NCI-H1105 (cell line): ENCODE results near the gene ACSL5.
"Not testable (repeated sequence)": the region's sequence is repeated elsewhere in the genome, so short reads cannot be mapped to it uniquely, and the experiment has no call there.

Experiments used
- DNase-seq: peaks from one replicate; lab custom pipeline; 2025; lab: John Stamatoyannopoulos, UW

ACSL5 gene

DNA sequence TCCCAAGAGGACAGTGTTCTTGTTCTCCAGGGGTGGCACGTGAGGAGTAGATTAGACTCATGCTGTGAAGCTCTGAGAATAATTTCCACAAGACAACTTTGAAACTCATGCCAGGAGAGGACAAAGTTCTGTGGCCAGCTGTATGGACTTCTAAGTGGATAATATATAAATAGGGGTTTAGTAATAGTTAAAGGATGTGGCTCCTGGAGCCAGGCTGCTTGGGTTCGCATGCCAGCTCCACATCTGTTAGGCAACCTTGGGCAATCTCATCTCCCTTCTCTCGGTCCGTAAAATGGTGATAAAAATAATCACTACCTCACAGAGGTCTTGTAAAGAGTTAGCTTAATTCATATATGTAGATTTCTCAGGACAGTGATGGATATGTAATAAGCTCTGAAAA is 35.8 kb downstream of the ACSL5 start:
- no peak for DNase-seq

DNA sequence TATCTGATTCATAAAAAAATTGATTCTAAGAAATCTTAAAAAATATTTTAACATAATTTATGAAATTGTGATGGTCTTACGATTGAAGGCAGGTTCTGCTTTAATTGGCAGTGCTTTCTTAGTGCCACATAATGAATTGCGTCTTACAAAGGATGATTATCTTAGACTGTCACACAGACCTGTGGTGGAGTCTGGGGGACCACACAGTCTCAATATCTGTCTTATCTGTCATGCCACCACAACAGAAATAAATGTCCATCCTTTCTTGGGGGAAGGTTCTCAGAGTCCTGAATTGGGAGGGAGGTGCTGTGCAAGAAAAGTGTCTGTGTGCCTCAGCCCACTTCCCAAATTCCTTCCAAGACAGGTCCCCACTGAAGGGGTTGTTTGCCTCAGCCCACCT is 38.8 kb downstream of the ACSL5 start:
- DNase-seq: no peak

DNA sequence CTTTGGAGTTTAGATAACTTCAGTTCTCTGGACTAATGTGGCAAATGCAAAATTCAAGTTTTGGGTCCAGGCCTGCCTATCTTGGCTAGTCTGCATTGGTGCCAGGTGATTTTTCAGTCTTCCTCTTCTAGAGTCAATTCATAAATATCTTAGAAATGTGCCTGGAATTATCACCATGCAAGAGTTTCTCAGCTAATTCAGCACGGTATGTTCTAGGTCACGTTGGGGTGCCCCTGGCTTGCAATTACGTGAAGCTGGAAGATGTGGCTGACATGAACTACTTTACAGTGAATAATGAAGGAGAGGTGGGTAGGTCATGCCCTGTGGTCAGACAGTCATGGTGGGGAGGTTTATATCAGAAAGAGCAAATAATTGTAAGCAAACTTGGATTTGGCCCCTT is 47.8 kb downstream of the ACSL5 start:
- DNase-seq: no peak

DNA sequence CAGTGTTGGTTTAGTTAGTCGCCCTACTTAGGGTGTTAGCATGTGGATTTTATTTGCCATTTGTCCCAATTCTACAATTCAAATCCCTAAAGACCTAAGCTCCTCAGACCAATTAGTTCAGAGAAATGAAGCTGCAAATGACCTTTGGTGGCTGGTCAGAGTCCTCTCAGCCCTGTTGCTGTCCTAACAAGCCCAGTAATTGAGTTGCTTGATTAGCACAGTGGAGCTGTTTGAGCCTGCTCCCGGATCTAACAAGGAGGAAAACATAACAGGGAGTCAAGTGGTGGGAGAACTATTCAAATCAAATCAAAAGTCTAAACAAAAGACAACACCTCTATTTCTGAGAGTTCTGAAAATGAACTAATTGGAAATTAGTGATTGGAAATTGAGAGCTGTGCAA is 50.7 kb downstream of the ACSL5 start:
- DNase-seq: no peak

DNA sequence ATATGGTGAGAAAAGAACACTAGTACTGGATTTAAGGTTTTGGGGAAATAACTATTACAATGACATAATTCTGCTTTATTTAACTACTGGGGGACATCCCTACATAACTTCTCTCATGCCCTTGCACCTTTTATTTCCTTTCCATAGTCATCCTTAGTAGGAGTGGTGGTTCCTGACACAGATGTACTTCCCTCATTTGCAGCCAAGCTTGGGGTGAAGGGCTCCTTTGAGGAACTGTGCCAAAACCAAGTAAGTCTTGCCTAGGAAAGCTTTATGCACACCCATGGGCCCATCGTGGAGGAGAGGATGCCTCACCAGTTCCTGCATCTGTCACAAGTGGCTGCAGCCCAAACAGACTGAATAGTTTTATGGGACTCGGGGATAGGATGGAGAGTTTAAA is 52.2 kb downstream of the ACSL5 start:
- no peak for DNase-seq

DNA sequence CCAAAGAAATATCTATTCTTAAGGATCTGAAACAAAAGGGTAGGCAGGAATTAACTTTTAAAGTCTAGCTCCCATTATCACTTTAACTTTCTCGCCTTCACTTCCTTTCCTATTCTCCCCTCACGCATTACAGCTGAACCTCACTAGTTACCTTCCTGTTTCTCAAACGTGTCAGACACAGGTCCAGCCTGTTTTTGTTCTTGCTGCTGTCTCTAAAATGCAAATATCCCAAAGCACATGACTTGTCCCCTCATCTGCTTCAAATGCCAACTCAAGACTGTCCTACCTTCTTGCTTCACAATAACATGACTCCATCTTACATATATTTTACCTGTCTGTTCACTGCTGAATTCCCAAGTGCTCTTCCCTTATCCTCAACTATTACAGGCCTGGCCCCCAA is 55.2 kb downstream of the ACSL5 start:
- DNase-seq: no peak

DNA sequence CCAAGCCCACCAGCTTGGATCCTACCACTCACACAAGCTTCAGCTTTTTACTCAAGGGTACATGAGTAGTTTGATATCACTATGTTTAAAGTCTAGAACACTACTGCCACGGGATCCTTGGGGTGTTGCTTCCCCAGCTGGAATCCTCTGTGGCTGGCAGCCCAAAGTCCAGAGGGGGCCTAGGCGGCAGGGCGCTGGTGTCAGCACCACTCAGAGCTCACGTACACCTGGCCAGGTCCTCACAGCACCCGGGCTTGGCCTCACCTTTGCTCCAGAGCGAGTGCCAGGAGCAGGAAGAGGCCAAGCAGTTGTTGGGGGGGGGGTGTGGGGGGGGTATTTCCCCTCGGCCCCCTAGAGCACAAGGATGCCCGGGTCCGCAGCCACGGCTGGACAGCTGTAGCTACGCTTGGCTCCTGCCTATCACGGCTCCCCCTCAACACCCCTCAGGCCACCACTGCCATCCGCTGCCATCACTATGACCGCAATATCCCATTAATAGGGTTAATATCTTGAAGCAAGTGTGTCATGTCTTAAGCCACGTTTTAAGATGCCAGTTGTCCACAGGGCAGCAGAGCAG is 55.8 kb downstream of the ACSL5 start:
- DNase-seq: no peak

DNA sequence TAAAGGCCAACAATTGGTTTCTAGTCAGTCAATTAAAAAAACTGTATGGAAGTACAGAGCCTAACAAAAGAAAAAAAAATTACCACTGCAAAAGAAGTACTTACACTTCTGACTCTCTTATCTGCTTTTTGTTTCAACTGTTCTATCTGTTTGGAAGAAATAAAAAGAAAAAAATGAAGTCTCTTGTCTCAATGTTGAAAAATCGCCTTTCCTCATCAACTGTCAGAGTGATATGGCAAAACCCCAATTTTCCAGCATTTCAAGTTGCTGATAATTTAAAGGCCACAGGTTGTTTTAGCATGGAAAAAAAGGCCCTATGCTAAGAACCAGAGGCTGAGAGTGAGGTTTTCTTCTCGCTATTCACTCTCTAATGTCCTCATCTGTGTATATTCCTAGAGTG is 59.2 kb downstream of the ACSL5 start:
- no peak for DNase-seq

DNA sequence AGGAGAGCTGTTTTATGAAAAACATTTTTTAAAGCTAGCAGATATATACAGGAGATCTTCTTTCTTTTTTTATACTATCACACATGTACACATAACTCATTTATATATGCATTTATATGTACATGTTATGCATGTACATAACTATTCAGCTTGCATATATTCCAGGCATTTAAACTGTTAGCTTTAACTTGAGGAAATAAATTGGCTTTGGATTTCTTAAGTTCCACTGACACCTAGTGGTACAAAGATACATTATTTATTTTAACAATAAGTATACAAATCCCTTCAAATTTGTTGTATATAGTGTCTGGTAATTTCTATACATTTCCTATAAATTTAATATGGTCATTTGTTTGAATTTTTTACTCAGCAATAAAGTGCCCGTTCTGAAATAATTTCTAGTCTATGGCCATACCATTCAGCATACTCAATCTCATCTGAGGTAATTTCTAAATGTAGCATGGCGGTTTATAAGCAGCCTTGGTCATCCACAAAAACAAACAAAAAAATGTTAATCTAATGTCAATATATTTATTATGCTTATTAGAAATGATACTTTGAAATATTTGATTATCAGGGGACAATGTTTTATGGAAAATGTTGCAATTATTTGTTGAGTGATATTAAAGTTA is 61.2 kb downstream of the ACSL5 start:
- no peak for DNase-seq

DNA sequence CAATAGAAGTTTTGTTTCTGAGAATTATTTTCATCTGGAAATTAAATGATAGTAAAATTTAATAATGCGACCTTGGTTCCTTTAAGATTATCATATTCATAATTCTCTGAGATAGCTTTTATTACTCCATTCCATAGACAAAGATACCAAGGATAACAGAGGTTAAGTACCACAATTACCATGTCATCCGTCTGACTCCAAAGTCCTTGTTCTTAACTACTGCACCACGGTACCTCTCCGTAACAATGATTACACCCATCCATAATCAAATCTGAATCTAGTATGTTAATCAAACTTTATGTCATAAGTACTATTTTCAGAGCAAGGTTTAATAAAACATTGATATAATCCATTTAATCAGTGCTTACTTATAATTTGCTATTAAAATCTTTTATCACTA is 64.4 kb downstream of the ACSL5 start:
- DNase-seq: no peak

DNA sequence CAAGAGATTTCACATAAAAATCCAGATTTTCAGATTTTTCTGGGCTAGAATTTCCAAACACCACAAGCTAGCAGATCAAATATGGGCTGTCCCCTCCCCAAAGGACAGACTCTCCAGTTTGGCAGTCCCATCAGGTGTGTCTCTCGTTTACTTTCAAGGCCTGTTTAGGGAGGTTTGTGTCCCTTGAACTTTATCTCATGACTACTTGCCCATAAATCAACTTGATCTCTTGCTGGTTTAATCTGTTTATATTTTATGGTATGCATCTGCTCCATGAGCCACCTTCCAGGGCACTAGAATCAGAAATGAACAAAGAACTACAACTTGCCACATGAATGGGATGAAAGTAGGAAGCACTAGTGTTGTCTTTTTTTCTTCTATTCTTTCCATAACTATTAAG is 67.6 kb downstream of the ACSL5 start:
- no peak for DNase-seq

DNA sequence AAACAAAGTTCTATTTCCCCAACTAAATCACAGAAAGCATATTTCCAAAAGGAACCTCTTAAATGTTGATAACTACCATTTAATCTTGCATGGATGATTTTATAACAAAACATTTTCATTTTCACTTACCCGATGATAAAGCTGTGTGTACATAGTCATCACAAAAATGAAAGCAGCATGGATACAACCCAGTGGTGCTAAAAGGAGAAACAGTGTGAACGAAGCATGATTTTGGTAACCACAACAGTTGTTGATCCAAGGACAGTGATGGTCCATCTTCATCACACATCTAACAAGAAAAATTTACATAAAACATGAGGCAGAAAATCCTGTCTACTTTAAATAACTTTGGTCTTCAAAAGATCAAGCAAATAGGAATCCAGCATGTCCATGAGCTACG is 68.1 kb downstream of the ACSL5 start:
- no peak for DNase-seq

DNA sequence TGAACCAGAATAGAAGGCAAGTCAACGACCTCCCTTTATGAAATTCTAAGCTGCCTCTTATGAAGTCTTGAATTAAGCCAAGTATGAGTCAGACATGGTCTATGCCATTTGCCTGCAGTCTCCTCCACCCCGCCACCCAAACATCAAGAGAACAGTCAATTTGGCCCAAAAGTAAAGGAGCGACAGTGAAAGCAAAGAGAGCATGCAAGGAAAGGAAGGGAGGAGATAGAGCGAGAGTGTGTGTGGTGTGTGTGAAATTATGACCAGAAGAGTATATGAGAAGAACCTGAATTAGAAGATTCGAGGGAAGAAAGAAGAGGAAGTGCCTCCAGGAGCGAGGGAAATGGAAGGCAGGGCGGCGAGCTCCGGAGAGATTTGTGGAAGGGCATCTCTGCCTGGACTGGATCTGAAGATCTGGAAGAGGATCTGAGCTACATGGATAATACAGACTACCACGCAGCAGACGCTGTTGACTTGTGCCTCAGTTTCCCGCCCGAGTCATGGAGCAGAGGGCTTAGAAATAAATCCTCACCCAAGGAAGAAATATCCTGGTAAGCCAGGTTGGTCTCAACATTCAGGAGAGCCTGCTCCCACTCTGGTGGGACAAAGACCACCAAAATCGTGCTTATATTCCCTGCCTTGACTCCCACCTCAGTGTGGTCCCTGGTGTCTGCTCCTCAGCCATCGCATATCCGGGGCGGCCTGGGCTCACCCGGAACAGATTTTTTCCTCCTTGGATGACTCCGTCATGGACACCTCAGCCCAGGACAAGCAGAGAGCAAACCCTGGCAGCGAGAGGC is 72.3 kb downstream of the ACSL5 start:
- no peak for DNase-seq

DNA sequence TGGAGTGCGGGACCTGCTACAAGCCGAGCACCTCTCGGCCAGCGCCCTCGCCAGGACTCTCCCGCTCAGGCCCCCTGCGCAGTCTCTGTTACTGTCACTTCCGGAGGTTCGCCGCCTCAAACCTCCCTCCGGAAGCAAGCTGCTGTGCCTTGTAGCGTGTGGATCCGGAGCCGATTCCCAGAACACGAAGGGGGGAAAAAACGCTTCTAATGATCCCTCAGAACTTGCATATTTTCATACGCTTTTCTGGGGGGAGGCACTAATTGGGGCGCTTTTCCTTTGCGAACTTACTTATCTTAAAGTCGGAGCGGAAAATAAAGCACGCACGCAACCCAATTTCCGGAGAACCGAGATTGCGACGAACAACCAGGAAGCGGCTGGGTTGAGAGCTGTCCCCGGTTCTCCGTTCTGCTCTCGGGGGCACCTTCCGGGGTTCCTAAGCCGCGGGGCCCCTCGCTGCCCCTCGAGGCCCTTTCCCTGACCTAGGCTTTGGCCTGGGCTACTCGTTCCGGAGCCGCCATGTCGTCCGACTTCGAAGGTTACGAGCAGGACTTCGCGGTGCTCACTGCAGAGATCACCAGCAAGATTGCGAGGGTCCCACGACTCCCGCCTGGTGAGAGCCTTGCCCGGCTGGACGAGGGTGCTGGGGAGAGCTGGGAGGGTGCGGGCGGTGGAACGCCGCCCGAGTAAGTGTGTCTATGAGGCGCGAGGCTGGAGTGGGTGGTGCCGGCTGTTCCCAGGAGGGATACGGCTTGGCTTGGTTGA is 73.1 kb downstream of the ACSL5 start, which contains the start of the genes VTI1A and ZDHHC6:
Gene VTI1A, plus strand, starts transcription at position 361 of the 765 bp plus-strand sequence. Its CDS starts 159 bp downstream, at position 520.
Gene ZDHHC6, minus strand, starts transcription at position 60 of the 765 bp plus-strand sequence. CDS start 1,478 bp downstream, outside the sequence.
- peak; percentile 14 for DNase-seq

DNA sequence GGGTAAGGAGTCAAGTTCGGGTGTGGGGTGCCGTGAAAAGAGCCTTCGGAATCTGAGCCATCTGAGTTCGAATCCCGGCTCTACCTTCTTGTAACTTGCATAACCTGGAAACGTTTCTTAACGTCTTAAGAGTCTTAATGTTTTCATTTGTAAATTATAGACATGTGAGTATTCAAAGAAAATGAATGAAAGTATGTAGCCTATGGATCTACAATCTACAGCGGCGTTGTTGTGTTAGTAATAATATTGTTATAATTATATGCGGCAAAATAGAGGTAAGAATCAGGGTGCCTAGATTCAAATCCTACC is 73.7 kb downstream of the ACSL5 start:
- no peak for DNase-seq

DNA sequence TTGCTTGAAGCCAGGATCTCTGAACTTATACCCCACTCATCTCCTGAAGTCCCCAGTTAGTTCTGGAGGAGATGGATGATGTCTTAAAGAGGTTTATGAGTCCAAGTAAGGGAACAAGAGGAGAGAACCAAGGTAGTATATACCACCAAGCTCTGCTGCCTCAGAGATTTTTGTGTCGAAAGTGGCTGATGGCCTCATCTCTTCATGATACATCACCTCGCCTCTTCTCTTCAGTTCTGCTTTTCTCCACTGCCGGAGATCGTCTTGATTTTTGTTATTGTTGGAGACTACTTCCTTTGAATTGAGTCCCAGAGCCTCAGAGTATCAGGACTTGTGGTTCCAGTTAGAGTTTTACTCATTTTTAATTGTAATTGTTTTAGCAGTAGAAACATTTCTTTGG is 75.0 kb downstream of the ACSL5 start:
- DNase-seq: no peak

DNA sequence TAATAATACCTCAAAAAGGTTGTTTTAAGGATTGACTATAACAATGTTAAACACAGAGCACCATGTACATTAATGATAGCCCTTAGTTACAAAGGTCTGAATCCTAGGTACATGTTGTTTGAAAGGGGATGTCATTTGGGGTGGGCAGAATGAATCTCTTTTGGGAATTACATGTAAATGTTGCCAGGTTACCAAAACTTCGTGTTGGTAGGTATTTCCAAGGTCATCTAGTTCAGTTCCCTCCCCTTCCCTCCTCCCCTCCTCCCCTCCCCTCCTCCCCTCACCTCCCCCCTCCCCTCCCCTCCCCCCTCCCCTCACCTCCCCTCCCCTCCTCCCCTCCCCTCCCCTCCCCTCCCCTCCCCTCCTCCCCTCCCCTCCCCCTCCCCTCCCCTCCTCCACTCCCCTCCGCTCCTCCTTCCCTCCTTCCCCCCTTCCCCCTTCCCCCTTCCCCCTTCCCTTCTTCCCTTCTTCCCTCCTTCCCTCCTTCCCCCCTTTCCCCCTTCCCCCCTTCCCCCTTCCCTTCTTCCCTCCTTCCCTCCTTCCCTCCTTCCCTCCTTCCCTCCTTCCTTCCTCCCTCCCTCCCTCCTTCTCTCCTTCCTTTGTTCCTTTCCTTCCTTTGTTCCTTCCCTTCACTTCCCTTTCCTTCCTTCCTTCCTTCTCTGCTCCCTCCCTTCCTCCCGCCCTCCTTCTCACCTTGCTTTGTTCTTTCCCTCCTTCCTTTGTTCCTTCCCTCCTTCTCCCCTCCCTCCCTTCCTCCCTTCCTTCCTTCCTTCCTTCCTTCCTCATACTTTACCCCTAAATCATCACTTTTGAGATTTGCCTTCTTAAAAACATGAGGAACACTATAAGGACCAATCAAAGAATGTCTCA is 81.2 kb downstream of the ACSL5 start:
- no peak for DNase-seq

DNA sequence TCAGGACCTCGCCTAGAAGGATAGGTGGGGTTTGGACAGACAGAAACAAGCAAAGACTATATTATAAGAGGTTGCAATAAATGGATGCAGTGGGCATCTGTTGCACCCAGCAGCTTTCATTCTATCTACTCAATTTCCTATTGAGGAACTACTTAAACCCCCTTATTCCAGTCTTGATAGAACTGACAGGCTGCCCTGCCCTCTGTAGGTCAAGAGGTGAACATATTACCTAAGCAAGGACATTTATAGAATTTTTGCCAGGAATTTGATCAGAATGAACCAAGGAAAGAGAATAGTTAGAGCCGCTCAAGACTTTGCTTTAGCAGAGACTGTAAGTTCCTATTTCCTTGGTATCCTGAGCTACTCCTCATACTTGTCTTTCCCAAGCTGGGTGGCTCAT is 82.6 kb downstream of the ACSL5 start:
- no peak for DNase-seq

DNA sequence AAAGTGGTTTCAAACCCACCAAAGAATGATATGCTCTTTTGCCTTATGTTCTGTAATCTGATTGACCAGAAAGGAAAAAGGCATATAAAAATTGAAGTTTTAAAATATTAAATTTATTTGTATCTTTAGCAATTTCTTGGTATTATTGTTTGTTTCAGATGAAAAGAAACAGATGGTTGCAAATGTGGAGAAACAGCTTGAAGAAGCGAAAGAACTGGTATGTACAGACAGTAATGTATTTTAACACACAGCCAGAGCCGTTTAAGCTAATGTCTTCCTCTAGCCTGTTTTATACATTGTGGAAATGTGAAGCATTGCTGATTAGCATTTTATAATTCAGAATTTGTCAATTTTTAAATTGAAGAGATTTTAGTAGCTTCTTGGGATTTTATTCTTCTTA is 86.5 kb downstream of the ACSL5 start:
- no peak for DNase-seq

DNA sequence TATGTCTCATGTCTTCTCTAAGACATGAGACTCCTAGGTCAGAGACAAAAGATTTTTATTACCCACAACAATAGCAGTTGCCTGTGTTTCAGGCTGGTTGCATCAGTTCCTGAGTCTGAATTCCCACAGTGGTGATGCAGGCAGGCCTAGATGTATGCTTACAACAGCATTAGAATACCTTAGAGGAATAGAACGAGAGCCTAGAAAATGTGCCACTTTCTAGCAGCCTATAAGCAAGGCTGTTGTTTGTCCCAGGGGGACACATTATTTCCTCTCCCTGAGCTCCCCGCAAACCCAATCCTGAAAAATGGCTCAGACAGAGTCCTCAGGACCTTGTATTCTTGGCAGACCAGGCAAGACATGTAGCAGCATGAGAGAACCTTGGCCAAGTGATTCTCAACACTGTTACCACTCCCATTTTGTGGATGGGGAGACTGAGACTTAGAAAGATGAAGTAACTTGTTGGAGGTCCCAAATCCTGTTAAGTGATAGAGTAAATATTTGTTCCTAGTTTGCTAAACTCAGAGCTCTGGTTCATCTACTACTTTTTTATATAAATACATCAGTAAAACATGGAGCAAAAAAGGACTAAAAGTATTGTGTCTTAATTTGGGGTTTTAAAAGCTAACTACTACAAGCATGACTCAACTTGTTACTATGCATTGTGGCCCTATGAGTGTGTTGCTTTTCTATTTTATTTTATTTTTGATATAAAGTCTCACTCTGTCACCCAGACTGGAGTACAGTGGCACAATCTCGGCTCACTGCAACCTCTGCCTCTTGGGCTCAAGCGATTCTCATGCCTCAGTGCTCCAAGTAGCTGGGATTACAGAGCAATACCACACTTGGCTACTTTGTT is 87.3 kb downstream of the ACSL5 start:
- no peak for DNase-seq

DNA sequence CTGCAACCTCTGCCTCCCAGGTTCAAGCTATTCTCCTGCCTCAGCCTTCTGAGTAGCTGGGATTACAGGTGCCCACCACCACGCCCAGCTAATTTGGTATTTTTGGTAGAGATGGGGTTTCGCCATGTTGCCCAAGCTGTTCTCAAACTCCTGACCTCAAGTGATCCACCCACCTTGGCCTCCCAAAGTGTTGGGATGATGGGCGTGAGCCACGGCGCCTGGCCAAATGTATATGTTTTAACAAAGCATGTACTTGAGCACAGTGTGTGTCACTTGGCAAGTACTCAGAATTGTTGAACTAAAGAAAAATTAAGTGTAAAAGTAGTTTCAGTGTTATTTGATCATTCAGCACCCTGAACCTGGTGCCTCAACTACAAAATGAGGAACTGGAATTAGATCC is 90.2 kb downstream of the ACSL5 start:
- not testable (repeated sequence) for DNase-seq
